Medulla oblongata (tissue), 1 donor: ENCODE measurements around the gene HOXB7.
A peak's percentile ranks its signal among the peaks of the same experiment; 100 is the strongest.

ENCODE experiments used
- DNase-seq: peaks from one replicate; pipeline ENCODE4 v3.0.0-alpha.2; 2015; ENCODE audit errors: extremely low spot score

HOXB7 gene

DNA sequence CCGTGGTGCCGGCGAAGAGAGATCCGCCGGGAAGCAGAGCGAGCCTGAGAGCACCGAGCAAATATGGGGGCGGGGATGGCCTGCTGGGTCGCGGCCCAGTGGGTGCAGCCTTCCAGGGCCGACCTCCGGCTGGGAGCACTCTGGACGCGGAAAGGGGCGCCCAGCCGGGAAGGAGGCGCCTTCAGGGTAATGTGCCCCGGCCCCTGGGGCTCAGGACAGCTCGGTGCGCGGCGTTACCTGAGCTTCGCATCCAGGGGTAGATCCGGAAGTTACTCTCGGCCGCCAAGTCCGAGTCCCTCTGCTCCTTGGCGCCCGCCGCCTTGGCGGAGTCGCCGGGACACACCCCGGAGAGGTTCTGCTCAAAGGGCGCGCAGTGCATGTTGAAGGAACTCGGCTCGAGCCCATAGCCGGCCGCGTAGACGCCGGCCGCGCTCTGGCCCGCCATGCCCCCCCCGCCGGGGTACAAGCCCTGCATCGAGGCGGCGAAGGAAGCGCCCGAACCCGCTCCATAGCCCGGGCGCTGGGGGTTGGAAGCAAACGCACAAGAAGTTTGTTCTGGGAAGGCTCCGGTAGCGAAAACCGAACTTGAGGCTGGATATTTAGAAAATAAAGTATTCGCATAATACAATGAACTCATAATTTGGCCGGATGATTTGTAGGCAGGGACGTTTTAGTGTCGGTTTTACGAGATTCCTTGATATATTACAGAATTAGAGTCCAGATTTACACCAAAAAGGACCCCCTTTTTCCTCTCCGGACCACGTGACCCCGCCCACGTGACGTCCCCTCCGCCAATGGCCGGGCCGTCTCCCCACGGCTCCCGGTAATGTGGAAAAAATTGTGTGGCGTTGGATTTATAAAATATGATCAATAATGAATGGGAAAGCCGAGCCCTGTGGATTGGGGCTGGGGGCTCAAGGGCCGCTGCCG is at the start of gene HOXB7:
Gene HOXB7, minus strand, starts transcription at position 736 of the 930 bp plus-strand sequence. Its CDS starts 99 bp downstream, at position 637.
- DNase-seq = peak; percentile 80

DNA sequence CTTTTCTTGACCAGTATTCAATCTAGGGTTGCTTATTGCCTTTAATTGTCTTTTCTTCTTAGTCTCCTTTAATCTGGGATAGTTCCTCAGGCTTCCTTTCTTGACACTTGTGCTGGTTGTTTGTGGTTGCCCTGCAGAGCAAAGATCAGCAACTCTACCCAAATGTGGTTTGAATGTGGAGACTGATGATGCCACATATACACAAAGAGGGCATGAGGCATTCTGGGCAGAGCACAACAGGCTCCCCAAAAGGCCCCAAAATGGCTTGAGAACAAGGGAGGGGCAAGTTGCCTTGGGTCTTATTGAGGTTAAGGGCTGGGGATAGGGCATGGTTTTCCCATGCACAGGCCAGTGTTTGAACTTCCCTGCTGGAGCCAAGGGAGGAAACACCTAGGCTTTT is 45.1 kb upstream of the HOXB7 start:
- DNase-seq = no peak

DNA sequence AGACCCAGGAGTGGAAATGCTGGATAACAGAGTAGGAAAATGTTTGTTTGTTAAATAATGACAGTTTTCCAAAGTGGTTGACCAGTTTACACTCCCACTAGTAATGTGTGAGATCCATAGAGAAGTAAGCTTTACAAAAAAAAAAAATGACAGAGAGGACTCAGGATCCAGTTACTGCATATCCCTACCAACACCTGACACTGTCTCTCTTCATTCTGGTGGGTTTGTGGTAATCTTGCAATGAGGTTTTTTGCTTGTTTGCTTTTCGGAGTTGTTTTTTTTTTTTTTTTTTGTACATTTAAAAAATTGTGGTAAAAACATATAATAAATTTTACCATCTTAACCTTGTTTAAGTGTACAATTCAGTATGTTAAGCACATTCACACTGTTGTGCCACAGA is 38.9 kb upstream of the HOXB7 start:
- DNase-seq = no peak

DNA sequence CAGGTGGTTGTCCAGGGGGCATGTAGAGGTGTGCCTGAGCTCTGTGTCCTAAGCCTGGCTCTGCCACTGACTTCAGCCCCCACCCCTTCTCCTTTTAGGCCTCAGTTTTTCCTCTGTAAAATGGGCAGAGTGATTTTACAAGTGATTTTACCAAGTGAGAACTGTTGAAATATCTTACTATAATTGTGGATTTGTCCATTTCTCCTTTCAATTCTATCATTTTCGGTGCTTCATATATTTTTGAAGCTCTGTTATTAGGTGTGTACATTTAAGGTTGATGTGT is 37.1 kb upstream of the HOXB7 start:
- no peak for DNase-seq

DNA sequence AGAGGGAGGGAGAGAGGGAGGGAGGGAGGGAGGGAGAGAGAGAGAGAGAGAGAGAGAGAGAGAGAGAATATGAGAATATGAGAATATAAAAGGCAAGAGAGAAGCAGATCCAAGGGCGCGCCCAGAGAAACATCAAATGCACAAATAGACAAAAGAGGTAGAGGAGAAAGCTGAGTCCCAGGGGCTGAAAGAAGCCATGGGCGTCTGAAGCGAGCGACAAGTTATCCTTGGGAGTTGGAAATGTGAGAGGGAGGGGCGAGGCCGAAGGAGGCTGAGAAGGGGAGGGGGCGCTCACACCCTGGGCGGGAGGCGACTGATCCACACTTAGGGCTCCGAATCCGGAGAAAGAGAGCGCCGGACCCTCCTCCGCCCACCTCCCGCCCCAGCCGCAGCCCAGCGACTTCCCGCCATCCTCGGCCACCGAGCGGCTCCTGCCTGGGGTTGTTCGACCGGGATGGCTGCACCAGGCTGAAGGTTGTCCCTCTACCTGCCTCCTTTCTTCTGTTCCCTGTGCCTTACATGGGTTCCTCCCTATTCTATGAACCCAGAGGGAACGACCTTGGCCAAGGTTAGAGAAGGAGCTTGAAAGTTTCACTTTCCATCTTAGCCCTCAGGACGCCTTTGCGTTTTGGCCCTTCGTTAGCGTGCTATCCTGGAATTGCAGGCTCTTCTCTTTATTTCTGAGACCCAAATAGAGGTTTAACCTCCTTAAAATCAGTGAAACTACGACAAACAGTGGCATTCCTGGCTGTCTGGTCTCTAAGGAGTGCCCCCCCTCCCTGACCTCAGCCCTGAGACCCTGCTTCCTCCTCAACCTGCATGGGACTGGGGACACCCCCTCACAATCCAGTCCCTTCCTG is 36.5 kb upstream of the HOXB7 start:
- DNase-seq = no peak

DNA sequence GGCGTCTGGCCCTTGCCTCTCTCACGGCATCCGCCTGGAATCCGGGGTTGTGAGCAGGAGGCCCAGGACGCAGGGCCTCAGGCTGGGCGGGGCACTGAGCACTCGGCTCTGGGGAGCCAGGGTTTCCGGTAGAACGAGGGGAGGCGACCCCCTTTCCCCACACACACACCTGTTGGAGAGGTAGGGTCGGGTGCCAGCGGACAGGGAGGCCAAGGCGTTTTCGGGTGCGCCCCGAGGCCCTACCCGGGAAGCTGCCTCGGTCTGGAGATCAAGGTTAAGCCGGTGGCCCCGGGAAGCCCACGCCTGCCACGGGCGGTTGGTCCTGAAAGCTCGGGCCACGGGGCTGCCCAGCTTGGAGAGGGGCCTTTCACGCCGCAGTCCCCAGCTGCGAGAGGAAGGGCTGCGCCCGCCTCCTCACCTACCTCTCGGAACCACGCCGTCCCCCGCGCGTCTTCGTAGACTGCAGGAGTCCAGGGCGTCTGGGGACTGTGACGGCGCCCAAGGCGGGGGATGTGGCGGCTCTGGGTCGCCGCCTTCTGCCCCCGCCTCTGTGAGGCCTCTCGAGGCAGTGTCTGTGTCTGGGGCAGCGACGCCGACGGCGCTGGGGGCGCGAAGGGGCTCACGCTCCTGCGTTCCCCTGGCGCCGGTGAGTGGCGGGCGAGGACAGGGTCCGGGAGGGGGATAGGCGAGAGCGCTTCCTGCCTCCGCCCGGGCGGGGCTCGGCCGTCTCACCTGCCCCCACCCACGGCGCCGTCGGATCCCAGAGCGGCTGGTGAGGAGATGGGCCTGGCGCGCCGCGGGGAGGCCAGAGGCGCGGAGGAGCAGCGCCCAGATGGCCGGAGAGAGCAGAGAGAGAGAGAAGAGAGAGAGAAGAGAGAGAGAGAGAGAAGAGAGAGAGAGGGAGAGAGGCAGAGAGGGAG is 35.6 kb upstream of the HOXB7 start:
- DNase-seq = no peak

DNA sequence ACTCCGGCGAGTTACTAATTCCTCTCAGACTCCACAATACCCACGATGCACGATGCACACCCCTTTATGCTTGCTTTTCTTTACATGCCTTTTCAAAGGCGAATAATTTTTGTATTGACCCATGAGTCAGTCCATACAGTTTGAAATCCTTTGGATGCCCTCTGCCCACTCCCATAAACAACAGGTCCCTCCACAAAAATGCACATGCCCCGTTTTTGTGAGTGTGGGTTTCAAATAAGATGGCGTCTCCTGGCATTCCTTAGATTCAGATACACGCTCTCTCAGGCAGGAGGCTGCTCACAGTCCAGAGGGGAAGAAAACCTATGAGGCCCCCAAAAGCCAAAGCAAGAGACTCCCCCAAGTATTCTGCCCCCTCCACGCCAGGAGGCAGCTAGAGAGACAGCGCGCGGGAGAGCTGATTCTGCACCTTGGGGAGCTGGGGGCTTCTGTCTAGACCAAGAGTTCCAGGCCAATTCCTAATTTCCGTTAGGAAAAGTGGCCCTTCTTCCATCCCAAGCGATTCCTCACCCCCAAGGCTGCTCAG is 34.9 kb upstream of the HOXB7 start:
- no peak for DNase-seq

DNA sequence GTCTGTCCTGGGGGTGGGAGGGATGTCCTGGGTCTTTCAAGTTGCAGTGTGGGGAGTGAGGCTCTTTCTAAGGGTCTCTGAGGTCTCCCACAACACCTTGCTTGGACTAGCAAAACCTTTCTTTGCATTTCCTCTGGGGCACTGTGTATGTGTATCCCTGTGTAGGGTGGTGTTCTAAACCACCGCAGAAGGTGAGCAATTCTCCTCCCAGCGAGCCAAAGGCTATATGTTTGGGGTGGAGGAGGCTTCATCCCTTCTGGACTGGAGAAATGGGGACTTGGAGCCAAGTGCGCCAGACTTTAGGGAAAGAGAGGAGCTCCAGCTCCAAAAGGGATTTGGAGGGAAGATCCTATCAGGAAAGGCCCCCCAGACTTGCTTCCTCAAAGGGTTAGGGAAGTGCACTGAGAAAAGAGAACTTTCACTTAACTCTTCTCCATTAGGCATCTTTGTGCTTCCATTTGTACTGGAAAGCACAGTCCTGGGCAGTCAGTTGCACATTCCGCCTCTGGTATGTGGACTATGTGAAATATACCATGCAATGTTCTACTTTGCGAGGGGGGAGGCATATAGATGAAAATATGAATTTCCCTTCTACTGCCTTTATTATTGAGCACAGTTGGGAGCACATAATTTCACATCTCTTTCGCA is 34.2 kb upstream of the HOXB7 start:
- DNase-seq = no peak

DNA sequence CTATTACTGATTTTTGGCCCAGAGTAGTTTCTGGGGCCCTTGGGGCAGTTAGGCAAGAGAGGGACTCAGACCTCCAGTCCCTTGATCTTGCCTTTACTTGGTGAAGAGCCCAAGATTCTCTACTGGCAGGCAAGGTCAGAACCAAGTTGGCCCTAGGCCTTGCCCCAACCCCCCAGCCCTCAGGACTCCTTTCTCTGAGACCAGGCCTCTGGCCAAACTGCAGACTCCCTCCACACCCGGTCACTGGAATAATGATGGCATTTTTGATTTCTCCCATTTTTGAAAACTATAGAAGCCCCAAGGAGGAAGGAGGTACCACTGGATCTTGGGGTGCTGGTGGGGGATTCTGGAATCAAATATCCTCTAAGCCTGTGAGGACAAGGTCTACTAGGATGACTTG is 33.3 kb upstream of the HOXB7 start:
- DNase-seq = no peak

DNA sequence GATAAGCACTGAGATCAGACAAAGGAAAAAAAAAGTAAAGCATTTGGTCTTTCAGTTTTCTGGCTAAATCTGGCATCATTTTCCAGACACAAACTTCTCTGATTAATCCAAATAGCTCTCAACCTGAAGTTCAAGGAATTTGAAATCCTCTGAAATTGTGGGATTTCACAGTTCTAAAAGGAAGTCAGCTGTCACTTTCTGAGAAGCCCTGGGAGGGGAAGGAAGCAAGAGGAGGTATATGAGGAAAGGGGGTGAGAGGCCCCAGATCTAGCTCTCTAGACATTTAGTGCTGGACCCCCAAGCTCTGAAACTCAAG is 32.8 kb upstream of the HOXB7 start:
- DNase-seq = no peak

DNA sequence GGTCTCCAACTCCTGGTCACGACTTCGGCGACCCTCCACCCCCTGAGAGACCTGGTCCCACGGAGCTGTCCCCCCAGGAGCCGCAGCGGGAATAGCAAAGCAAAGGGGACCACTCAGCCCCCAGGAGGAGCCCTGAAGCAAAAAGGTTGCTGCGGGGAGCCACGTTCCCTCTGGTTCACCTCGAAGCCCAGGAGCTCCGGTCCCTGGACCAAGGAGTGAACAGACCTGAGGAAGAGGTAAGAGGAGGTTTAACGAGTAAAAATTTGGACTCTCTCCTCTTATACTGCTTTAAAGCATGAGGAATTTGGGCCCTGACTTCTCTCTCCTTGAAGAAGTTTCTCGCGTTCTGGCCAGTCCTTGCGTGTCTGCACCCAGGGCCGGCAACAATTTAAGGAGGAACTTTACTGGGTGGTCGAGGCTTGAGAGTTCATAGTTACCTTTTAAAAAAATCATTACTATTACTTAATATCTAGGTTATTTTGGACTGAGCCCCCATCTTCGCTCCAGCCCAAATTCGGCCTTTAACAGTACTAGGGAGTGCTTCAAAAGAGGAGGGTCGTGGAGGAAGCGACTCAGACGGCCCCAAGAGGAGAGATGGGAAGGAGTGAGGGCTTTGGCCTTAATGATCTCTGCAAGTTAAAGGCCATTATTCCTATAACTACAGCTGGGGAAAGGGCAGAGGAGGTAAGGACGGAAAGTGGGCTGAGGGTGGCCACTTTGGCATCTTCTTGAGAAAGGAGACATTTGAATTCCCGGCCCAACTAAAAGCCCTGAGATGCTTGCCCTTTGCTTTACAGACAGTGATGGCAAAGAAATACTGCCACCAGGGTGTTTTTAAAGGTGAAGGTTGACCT is 32.3 kb upstream of the HOXB7 start:
- DNase-seq = no peak

DNA sequence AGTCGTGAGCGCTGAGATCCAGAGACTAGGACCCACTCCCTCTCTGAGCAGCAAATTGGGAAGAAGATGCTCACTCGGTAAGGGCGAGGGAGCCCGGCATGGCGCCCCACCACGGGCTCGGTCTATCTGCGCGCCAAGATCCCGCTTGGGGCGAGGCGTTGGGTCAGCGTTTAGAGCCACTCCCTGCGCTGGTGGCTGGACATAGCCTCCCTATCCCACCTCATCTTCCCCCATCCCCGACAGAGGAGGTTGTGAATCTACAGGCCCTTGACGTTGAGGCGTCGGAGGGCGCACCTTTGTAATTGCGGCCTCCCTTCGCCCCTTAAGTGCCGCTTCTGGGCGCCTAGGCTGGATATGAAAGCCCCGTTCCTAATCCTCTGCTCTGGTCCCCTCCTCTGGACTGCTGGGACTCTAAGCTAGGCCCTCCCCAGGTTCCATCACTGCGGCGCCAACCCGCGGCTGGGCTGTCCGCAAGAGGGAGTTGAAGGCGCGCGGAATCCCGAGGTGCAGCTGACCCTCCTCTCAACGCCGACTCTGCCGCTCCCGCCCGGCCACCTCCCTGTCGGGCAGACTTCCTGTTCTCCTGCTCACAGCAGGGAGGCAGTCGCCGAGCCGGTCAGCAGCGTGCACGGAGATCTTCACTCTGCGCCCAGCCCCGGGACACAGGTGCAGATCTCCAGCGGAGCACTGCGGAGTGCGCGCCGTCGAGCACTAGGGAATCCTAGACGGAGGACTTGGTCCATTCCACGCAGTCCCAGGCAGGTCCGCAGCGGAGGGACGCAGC is 31.4 kb upstream of the HOXB7 start:
- DNase-seq = no peak

DNA sequence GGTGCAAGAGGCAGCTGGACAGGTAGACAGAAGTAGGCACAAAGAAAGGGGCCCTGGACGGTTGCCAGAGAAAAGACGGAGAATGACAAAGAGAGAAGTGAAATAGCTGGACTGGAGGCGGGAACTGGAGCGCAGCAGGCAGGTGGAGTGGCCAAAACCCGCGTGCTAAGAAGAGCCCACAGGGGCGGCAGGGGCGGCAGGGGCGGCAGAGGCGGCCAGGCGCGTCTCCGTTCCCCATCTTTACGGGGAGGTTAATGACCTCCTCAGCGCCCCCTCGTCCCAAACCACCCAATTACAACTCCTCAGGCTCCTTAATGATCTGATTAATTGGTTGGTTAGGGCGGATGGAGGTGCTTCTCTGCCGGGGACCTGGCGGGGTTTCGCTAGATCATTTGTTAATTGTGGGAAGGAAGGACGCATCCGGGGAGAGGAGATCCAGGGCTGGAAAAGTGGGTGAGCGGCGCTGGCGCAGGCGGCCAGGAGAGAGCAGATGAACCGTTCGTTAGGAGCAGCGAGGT is 30.8 kb upstream of the HOXB7 start:
- no peak for DNase-seq

DNA sequence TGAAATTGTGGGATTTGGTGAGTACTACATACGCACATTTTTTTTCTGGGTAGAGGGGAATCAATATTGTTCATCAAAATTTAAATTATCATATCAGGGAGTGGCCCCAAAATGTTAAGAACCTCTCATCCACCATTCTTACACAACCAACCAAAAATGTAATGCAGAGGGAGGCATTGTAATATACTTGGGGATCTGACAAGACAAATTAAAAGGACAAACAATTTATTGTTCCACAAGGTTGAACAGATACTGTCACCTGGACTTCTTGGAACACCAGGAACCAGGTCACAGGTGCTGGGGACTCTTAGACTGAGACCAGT is 30.0 kb upstream of the HOXB7 start:
- DNase-seq = no peak

DNA sequence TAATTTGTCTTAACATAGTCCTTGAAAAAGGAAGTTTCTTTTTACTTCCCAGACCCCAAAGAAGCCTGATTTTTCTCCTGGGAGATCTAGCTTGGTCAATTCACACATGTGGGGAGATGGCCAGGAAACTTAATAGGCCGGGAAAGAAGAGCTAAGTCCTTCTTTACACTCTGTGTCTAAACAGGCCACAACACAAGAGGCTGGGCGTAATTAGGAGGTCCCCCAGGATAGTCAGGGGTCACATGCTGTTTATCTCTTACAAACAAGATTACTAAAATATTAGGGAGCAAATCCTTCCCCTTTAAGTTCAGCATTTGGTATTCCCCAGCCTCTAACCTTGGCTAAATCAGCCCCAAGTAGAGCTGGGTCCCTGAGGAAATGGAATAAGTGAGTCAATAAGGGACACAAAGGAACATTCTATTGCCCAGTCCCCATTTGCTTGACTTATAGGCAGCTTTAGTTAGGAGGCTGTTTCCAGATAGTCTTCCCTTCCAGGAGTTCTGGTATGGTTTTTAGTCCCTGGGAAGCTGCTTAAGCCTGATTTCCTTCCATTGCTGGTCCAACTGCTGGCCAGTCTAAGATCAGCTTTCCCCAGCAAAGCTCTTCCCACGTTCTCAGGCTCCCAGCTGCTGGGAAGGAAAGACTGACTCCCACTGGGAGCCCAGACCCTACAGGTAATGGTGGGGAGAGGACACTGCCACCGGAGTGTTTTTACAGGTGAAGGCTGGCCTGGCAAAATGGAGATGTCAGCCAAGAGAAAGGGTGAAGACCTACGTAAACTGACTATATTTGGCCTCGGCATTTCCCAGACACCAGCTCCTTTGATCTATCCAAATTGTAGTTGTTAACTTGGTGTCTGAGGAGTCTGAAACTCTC is 29.4 kb upstream of the HOXB7 start:
- DNase-seq = no peak

DNA sequence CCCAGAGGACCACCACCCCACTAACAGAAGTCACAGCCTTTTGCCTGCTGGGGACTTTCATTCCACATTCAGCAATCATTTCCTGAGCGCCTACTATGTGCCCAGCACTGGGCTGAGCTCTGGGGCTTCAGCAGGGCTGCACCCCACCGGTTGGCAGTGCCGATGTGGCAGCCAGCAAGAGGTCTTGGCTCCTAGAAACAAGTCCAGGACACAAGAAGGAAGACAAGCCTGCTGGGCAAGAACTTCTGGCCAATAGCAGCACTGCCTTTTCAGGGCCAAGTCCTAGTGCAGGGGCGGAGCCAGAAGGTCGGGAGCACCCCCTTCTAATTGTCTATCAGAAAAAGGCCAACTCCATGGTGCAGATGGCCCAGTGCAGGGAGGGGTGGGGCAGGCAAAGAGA is 28.3 kb upstream of the HOXB7 start:
- DNase-seq = no peak

DNA sequence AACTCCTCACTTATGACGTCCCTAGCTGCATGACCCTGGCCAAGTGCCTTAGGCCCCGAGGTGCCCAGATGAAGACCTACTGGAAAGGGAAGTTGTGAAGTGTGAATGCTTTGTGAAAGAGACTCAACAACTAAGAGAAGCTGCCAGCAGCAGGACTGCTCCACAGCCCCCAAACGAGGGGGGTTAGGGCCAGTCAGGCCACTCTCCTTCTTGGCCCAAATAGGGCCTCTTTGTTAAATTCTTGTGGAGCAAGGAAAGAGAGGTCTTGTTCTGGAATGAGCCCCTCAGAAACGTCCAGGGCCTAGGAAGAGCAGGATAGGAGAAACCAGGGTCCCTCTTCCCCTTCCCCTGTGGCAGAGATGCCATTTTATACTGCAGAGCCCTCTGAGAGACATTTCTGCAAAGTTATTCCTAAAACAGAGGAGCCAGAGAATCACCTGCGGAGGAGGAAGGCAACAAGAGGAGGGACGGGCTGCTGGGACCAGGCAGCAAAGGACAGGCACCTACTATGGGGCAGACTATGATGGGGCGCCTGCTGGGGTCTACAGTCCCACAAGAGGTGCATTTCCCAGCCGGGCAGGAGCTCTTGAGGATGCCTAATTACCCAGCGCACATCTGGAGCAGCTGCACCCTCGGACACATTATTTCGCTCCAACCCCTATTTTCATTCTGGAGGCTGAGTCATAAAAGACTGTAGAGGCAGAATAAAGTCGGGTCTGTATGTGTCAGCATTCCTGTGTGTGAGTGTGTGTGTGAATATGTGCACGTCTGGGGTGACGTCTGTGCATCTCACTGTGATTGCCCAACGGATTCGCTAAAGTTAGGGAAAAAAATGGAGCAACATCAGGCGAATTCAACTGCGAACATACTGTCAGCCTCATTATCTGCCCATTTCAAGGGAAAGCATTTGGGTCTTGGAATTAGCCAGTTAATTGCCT is 26.8 kb upstream of the HOXB7 start:
- DNase-seq = no peak
